ENCODE measurements around the gene LARP1.

LARP1 gene

GRCh38 chr5:154860123-154860522 is 104.9 kb downstream of the LARP1 start:
- DNase-seq = no peak

- no peak for DNase-seq
These were observed 105.6 kb downstream of the LARP1 start for GRCh38 chr5:154860765-154861164.

DNA sequence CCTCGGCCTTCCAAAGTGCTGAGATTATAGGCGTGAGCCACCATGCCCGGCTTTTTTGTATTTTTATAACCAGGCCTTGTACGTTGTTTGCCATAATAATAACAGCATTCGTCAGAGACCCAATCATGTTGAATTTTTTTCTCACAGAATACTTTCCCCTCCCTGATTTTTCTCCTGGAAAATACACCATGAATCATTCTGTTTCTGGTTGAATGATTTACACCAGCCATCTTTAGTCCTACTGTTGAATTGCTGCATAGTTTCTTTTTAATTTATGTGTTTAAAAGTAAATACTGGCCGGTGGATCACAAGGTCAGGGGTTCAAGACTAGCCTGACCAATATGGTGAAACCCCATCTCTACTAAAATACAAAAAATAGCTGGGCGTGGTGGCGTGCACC is 106.8 kb downstream of the LARP1 start:
- no peak for DNase-seq

DNA sequence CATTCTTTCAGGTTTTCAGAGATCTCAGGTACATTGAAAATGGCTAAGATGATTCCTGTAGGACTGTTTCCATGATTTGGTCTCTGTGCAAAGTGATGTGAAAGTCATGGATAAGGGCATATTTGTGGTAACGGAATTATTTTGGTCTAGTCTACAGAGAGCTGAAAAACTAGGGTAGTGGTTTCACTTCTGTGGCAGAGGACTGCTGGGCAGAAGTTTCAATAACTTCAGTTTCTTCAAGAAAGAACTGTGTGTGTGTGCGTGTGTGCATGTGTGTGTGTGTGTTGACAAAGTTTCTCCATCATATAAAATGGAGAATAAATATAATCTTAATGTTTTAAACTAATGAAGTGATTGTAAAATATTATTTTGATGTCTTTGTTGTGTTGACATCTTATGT is 107.6 kb downstream of the LARP1 start:
- DNase-seq = no peak

DNA sequence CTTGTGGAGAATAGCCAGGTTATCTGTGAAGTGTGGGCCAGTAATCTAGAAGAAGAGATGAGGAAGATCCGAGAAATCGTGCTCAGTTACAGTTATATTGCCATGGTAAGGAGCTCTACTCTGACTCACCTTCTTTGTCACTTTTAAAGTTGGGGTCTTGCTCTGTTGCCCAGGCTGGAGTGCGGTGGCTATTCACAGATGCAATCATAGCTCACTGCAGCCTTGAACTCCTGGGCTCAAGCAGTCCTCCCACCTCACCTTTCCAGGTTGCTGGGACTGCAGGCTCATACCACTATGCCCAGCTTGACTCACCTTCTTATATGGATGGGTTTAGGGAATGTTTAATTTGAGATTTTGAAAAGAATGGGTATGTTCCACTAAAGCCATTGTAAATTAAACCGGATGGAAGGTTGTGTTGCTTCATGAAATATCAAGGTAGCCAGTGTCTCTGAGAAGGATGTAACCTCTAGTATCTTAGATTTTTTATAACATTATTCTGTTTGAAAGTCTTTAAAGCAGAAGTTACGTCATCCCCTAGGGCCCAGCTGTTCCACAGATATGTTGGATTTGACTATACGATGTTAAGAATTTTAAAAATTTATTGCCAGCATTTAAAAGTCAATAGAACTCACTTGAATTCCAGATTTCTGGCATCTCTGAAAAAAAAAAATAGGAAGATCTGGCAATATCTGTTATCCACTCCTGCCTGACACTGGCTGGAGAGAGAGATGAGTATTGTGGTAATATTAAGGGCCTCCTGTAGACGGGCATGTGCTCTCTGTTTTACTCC is 108.3 kb downstream of the LARP1 start:
- no peak for DNase-seq

DNA sequence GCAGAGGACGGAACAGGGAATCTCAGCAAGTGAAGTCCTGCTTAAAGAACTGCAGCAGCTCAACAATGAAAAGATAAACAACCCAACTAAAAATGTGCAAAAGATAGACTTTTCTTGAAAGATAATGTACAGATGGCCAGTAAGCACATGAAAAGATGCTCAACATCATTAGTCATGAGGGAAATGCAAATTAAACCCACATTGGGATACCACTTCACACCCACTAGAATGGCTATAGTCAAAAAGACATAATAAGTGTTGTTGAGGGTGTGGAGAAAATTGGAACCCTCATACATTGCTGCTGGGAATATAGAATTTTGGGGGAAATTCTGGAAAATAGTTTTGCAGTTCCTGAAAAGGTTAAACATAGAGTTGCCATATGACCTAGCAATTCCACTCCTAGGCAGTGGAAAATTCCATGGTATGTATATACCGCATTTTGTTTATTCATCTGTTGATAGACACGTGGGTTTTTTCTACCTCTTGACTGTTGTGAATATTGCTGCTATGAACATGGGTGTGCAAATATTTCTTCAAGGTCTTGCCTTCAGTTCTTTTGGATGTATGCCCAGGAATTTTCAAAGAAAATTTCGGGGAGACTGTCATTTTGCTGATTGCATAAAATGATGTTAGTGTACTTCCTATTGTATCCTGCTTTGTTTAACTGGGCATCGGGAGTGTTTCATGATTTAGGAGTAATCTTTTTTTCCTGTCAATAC is 110.4 kb downstream of the LARP1 start:
- no peak for DNase-seq

- no peak for DNase-seq
These were observed 111.7 kb downstream of the LARP1 start for GRCh38 chr5:154866841-154867240.

Measured in NCI-H69 (cell line).